ENCODE data around the gene INTS15. TPM values are rescaled to one million over a fixed set of nuclear protein-coding genes. Genes with fewer than 3 reads are reported as not detected.

INTS15 gene
- total RNA-seq, 2 experiments from 2014 or later = 39.3 to 41.8 TPM

DNA sequence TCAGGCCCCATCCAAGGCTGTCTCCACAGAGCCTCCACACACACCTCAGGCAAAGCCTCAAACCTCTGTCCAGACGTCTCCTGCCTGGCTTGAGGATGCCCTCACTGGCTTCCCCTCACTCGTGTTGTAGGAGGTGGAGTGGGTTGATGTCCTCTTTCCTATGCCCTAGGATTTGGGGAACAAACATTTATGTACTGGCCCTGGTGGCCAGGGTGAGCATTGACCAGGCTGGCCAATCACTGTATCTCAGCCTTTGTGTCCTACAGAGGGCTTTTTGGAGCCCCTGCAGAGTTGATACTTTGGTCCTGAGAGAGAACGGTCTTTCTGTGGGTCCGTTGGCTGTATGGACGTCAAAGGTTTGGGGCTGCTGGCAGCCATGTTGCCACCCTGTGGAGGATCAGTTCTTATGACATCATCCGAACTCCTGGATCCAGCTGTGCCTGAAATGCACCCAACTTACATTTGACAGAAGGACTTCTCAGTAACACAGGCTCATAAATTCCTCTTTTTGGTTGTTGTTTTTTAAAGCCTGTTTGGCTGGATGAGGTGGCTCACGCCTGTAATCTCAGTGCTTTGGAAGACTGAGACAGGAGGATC lies 36.3 kb upstream of the INTS15 start:
- TF ChIP-seq, protein P1, sequence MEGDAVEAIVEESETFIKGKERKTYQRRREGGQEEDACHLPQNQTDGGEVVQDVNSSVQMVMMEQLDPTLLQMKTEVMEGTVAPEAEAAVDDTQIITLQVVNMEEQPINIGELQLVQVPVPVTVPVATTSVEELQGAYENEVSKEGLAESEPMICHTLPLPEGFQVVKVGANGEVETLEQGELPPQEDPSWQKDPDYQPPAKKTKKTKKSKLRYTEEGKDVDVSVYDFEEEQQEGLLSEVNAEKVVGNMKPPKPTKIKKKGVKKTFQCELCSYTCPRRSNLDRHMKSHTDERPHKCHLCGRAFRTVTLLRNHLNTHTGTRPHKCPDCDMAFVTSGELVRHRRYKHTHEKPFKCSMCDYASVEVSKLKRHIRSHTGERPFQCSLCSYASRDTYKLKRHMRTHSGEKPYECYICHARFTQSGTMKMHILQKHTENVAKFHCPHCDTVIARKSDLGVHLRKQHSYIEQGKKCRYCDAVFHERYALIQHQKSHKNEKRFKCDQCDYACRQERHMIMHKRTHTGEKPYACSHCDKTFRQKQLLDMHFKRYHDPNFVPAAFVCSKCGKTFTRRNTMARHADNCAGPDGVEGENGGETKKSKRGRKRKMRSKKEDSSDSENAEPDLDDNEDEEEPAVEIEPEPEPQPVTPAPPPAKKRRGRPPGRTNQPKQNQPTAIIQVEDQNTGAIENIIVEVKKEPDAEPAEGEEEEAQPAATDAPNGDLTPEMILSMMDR (IDR thresholded peaks at IDR 0.05) = no peak
- no peaks in the 10 kb centered on the region for H3K27me3 Mint-ChIP-seq
- H3K4me3 Mint-ChIP-seq = no peak overlapping the region
- Histone ChIP-seq H3K27me3 (ENCODE audit: control insufficient read depth in 1 of 2, insufficient read depth in 2 of 2, low read length in 2 of 2) (no peaks in the 10 kb centered on the region), H3K27ac (ENCODE audit: low read depth in 1 of 2, low read length in 2 of 2) (no peak overlapping the region), H3K9me3 (ENCODE audit: control insufficient read depth in 1 of 2, insufficient read depth in 1 of 2, low read length in 2 of 2) (no peaks in the 10 kb centered on the region), H3K36me3 (ENCODE audit: insufficient read depth, low read length) (no peaks in the 10 kb centered on the region), H3K4me3 (ENCODE audit: low read length) (no peak overlapping the region), H3K4me1 (ENCODE audit: insufficient read depth, low read length) (peaks cover 11% of the 10 kb centered on the region)
- CTCF ChIA-PET = no interaction called here
- peaks cover 13% of the 10 kb centered on the region for H3K4me1 Mint-ChIP-seq (ENCODE audit: low read depth)
- ATAC-seq (ENCODE audit: poor library complexity) = no peak
- no peaks in the 10 kb centered on the region for H3K9me3 Mint-ChIP-seq
- no peaks in the 10 kb centered on the region for H3K36me3 Mint-ChIP-seq (ENCODE audit: low read depth)
- no peak overlapping the region for H3K27ac Mint-ChIP-seq
- intact Hi-C loops (cut with DNase I, micrococcal nuclease) = no loop called here
- POLR2A ChIA-PET = no interaction called here
- no peak for DNase-seq

DNA sequence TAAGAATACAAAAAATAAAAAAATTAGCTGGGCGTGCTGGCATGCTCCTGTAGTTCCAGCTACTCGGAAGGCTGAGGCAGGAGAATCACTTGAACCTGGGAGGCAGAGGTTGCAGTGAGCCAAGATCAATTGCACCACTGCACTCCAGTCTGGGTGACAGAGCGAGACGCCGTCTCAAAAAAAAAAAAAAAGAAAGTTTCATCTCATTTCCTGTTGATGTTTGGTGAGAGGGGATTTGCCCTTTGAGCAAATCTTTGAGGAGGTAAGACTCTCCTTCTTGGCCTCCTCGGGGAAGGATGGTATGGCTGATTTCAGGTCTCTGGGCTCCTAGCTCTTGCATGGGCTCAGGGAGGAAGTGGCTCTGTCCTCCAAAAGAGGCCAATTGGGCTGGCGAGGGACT lies 35.0 kb upstream of the INTS15 start:
- no peaks in the 10 kb centered on the region for H3K36me3 Mint-ChIP-seq (ENCODE audit: low read depth)
- peaks cover 13% of the 10 kb centered on the region for H3K4me1 Mint-ChIP-seq (ENCODE audit: low read depth)
- Histone ChIP-seq H3K36me3 (ENCODE audit: insufficient read depth, low read length) (no peaks in the 10 kb centered on the region), H3K9me3 (ENCODE audit: control insufficient read depth in 1 of 2, insufficient read depth in 1 of 2, low read length in 2 of 2) (no peaks in the 10 kb centered on the region), H3K4me3 (ENCODE audit: low read length) (no peak overlapping the region), H3K27ac (ENCODE audit: low read depth in 1 of 2, low read length in 2 of 2) (no peak overlapping the region), H3K27me3 (ENCODE audit: control insufficient read depth in 1 of 2, insufficient read depth in 2 of 2, low read length in 2 of 2) (no peaks in the 10 kb centered on the region), H3K4me1 (ENCODE audit: insufficient read depth, low read length) (peaks cover 11% of the 10 kb centered on the region)
- DNase-seq (peak in 3 of 14 experiments; percentile 26 to 55 (median 45)), ATAC-seq (ENCODE audit: poor library complexity) (peak; percentile 83)
- peak overlapping the region; percentile 76 for H3K27ac Mint-ChIP-seq
- TF ChIP-seq, protein P1 (IDR thresholded peaks at IDR 0.05) = no peak
- CTCF ChIA-PET = interaction anchor here (0.5 to 0.6 kb wide), 2 partner anchors 105 to 131 kb away, joined by 3 to 5 read pairs; no protein-coding TSS in a partner anchor
- H3K27me3 Mint-ChIP-seq = no peaks in the 10 kb centered on the region
- peak overlapping the region; percentile 13 for H3K4me3 Mint-ChIP-seq
- intact Hi-C loops (cut with DNase I, micrococcal nuclease) = no loop called here
- POLR2A ChIA-PET = interaction anchor here (0.6 to 1.2 kb wide), 4 partner anchors 13 to 37 kb away, joined by 3 to 5 read pairs (median 3); partner anchors contain the start of gene ZDHHC4
- H3K9me3 Mint-ChIP-seq = no peaks in the 10 kb centered on the region

DNA sequence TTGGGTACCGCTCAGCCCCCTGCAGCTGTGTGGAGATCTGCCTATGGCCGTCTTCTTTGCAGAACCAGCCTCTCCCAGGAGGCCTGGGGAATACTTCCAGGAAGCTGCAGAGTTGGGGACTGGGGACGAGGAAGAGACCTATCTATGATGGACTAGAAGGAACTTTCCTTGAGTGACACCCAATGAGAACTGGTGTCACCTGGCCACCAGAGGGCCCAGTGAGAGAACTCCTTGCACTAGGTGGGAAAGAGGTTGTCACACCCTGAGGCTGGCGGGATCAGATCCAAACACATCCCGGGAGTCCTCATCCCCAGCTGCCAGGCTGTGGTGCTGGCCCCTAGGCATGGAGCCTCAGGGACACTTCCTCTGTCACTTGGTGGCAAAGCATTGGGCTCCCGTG lies 33.6 kb upstream of the INTS15 start:
- H3K4me3 ChIP-seq (ENCODE audit: low read length) = no peak overlapping the region
- POLR2A ChIA-PET = interaction anchor here (0.8 kb wide), 1 partner anchor 530 kb away, joined by 3 read pairs; no protein-coding TSS in a partner anchor
- ATAC-seq (ENCODE audit: poor library complexity) (no peak), DNase-seq (peak in 1 of 14 experiments; percentile 16)
- no peaks in the 10 kb centered on the region for H3K36me3 Mint-ChIP-seq (ENCODE audit: low read depth)
- H3K4me3 Mint-ChIP-seq = no peak overlapping the region
- H3K9me3 ChIP-seq (ENCODE audit: control insufficient read depth in 1 of 2, insufficient read depth in 1 of 2, low read length in 2 of 2) = no peaks in the 10 kb centered on the region
- H3K27me3 Mint-ChIP-seq = no peaks in the 10 kb centered on the region
- H3K36me3 ChIP-seq (ENCODE audit: insufficient read depth, low read length) = no peaks in the 10 kb centered on the region
- no peaks in the 10 kb centered on the region for H3K27me3 ChIP-seq (ENCODE audit: control insufficient read depth in 1 of 2, insufficient read depth in 2 of 2, low read length in 2 of 2)
- no peak overlapping the region for H3K27ac ChIP-seq (ENCODE audit: low read depth in 1 of 2, low read length in 2 of 2)
- peaks cover 13% of the 10 kb centered on the region for H3K4me1 Mint-ChIP-seq (ENCODE audit: low read depth)
- intact Hi-C loops (cut with DNase I, micrococcal nuclease) = no loop called here
- H3K27ac Mint-ChIP-seq = no peak overlapping the region
- H3K4me1 ChIP-seq (ENCODE audit: insufficient read depth, low read length) = peaks cover 11% of the 10 kb centered on the region
- no peaks in the 10 kb centered on the region for H3K9me3 Mint-ChIP-seq
- CTCF ChIA-PET = no interaction called here
- TF ChIP-seq, protein P1 (IDR thresholded peaks at IDR 0.05) = no peak

Data from CD4-positive, alpha-beta T cell (primary cell).